Rectal smooth muscle tissue (tissue), 1 donor: ENCODE data around the gene TLN1.

Experiments
- H3K27ac ChIP-seq: one replicate; pipeline ENCODE4 v1.7.0; 2013; ENCODE audit warnings: low read depth, low read length, inconsistent platforms
- H3K27me3 ChIP-seq: one replicate; pipeline ENCODE4 v1.7.0; 2013; ENCODE audit warnings: low read length; ENCODE audit not compliant: control insufficient read depth, insufficient read depth
- H3K36me3 ChIP-seq: one replicate; pipeline ENCODE4 v1.7.0; 2013; ENCODE audit warnings: low read length; ENCODE audit not compliant: control insufficient read depth, insufficient read depth
- H3K4me1 ChIP-seq: one replicate; pipeline ENCODE4 v1.7.0; 2013; ENCODE audit warnings: low read length; ENCODE audit not compliant: control insufficient read depth, insufficient read depth
- H3K4me3 ChIP-seq: one replicate; pipeline ENCODE4 v1.7.0; 2013; ENCODE audit warnings: low read length
- H3K9ac ChIP-seq: one replicate; pipeline ENCODE4 v1.7.0; 2013; ENCODE audit warnings: low read length

Gene TLN1

GRCh38 chr9:35673132-35674024 lies 58.6 kb downstream of the TLN1 start, which contains the start of gene CA9:
Gene CA9, plus strand, starts transcription at chr9:35673928. Its CDS starts 32 bp downstream, at chr9:35673960.
- Histone ChIP-seq H3K27me3 (no peaks in the 10 kb centered on the region), H3K27ac (peak within 1 kb of the TSS; percentile 5), H3K9ac (no peak within 1 kb of the TSS), H3K4me3 (no peak within 1 kb of the TSS), H3K36me3 (no peaks in the 10 kb centered on the region), H3K4me1 (peaks cover 2% of the 10 kb centered on the region)

GRCh38 chr9:35669331-35670145 lies 62.5 kb downstream of the TLN1 start:
- Histone ChIP-seq H3K4me3 (no peak overlapping the region), H3K9ac (no peak overlapping the region), H3K27ac (no peak overlapping the region), H3K27me3 (no peaks in the 10 kb centered on the region), H3K36me3 (no peaks in the 10 kb centered on the region), H3K4me1 (peaks cover 2% of the 10 kb centered on the region)

GRCh38 chr9:35667939-35668338 lies 64.1 kb downstream of the TLN1 start:
- H3K9ac ChIP-seq, result no peak overlapping the region
- H3K4me1 ChIP-seq, result no peaks in the 10 kb centered on the region
- H3K27me3 ChIP-seq, result no peaks in the 10 kb centered on the region
- no peaks in the 10 kb centered on the region for H3K36me3 ChIP-seq
- no peak overlapping the region for H3K27ac ChIP-seq
- no peak overlapping the region for H3K4me3 ChIP-seq

- Histone ChIP-seq H3K9ac (no peak overlapping the region), H3K4me1 (peaks cover 6% of the 10 kb centered on the region), H3K4me3 (no peak overlapping the region), H3K36me3 (no peaks in the 10 kb centered on the region), H3K27ac (no peak overlapping the region), H3K27me3 (no peaks in the 10 kb centered on the region)
Observed at GRCh38 chr9:35666549-35666948, 65.4 kb downstream of the TLN1 start.

GRCh38 chr9:35666045-35666444 lies 66.0 kb downstream of the TLN1 start:
- Histone ChIP-seq H3K9ac (no peak overlapping the region), H3K27ac (no peak overlapping the region), H3K4me3 (no peak overlapping the region), H3K36me3 (no peaks in the 10 kb centered on the region), H3K27me3 (no peaks in the 10 kb centered on the region), H3K4me1 (peaks cover 9% of the 10 kb centered on the region)

GRCh38 chr9:35665471-35665818 lies 66.5 kb downstream of the TLN1 start:
- no peaks in the 10 kb centered on the region for H3K36me3 ChIP-seq
- H3K27ac ChIP-seq, result no peak overlapping the region
- H3K4me1 ChIP-seq, result peaks cover 14% of the 10 kb centered on the region

GRCh38 chr9:35664531-35665470 lies 67.2 kb downstream of the TLN1 start, which contains the start of gene ARHGEF39:
Gene ARHGEF39, minus strand, starts transcription at chr9:35665195. Its CDS starts 26 bp downstream, at chr9:35665169.
- Histone ChIP-seq H3K4me3 (peak within 1 kb of the TSS; percentile 57), H3K4me1 (peaks cover 20% of the 10 kb centered on the region), H3K27me3 (no peaks in the 10 kb centered on the region), H3K9ac (peak within 1 kb of the TSS; percentile 10), H3K27ac (peak within 1 kb of the TSS; percentile 99), H3K36me3 (no peaks in the 10 kb centered on the region)

More at GRCh38 chr9:35665471-35665818, 66.5 kb downstream of the TLN1 start:
- no peak overlapping the region for H3K9ac ChIP-seq
- H3K4me3 ChIP-seq, result peak overlapping the region; percentile 57
- H3K27me3 ChIP-seq, result no peaks in the 10 kb centered on the region

GRCh38 chr9:35662437-35662836 lies 69.6 kb downstream of the TLN1 start:
- Histone ChIP-seq H3K4me3 (no peak overlapping the region), H3K9ac (no peak overlapping the region), H3K36me3 (no peaks in the 10 kb centered on the region), H3K27ac (peak overlapping the region; percentile 99), H3K4me1 (peaks cover 21% of the 10 kb centered on the region), H3K27me3 (no peaks in the 10 kb centered on the region)

- Histone ChIP-seq H3K9ac (peak overlapping the region; percentile 3), H3K4me3 (no peak overlapping the region), H3K36me3 (no peaks in the 10 kb centered on the region), H3K27ac (peak overlapping the region; percentile 99), H3K27me3 (no peaks in the 10 kb centered on the region), H3K4me1 (peaks cover 27% of the 10 kb centered on the region)
Observed at GRCh38 chr9:35661756-35662350, 70.1 kb downstream of the TLN1 start.

GRCh38 chr9:35660966-35661415 lies 71.0 kb downstream of the TLN1 start:
- no peaks in the 10 kb centered on the region for H3K36me3 ChIP-seq
- peaks cover 32% of the 10 kb centered on the region for H3K4me1 ChIP-seq
- H3K27me3 ChIP-seq, result no peaks in the 10 kb centered on the region
- H3K4me3 ChIP-seq, result no peak overlapping the region
- H3K9ac ChIP-seq, result no peak overlapping the region
- H3K27ac ChIP-seq, result peak overlapping the region; percentile 99

GRCh38 chr9:35659340-35659739 lies 72.7 kb downstream of the TLN1 start:
- Histone ChIP-seq H3K27ac (peak overlapping the region; percentile 99), H3K27me3 (no peaks in the 10 kb centered on the region), H3K4me1 (peaks cover 32% of the 10 kb centered on the region), H3K36me3 (no peaks in the 10 kb centered on the region), H3K4me3 (peak overlapping the region; percentile 91), H3K9ac (no peak overlapping the region)
